Fibroblast of pulmonary artery (primary cell): ENCODE measurements around the gene PTMS.

Source experiments
- DNase-seq: peaks from one replicate; pipeline ENCODE4 v3.0.0-alpha.2; 2010; ENCODE audit warnings: low read depth
- H3K4me3 ChIP-seq: replicated peaks from 2 replicates; pipeline ENCODE4 v1.5.1; 2011; ENCODE audit warnings: low read depth, mild to moderate bottlenecking, control low read depth, low read length, moderate library complexity
- CTCF ChIP-seq: IDR thresholded peaks from 2 replicates; pipeline ENCODE4 v1.5.1; 2011; ENCODE audit warnings: mild to moderate bottlenecking, control low read depth, low read length, inconsistent platforms; ENCODE audit errors: missing control alignments

The PTMS gene

DNA sequence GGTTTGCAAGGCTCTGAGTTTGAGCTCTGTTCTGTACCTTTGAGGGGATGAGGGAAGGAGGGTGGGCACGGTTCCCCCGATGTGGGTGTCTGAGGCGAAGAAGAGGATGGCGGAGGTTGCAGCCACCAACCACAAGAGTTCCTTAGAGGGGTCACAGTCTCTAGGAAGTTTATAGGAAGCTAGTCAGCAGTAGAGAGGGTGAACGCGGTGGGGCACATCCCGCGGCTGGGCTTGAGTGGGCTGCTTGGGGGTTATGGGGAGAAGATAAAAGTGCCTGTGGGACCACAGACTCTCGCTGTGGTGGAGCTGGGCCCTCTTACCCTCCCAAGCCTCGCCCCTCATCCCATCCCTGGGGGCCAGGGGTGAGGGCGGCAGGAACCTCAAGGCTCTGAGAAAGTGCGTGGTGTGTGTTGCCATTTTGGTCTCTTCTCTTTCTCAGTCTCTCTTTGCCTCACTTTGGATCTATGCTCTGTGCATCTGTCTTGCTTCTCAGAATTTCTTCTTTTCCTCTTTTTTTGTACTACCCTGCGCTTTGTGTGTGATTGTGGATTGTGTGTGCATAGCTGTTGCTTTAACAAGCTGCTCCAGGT, 25.9 kb downstream of the PTMS start:
- no peak for TF ChIP-seq CTCF
- DNase-seq, result no peak
- H3K4me3 ChIP-seq, result no peak overlapping the region

DNA sequence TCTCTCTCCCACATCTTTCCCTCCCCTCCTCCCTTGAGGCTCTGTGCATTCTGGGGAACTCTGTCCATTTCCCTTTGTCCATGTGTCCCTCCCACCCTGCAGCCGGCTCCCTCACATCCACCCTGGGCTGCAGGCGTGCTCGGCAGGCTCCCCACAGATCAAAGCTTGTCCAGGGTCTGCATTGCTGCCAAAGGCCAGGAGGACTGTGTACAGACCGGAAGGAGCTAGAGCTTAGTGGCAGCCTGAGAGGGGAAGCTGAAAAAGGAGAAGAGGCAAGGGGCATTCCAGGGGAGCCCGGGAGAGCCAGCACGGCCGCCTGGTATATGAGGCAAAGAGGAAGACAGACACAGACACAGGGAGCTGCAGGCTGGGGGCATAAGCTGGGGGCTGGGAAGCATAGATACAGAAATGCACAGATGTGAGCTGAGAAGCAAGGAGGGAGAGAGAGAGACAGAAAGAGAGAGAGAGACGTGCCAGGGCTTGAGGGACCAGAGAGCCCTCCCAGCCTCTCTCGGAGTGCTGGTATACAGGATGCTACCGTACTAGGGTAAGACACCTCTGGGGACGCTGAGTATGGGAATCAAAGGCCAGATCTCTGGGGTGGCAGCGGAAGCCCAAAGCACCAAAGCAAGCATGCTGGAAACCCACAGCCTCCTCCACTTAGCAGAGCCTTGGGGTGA, 26.5 kb downstream of the PTMS start:
- no peak for TF ChIP-seq CTCF
- no peak overlapping the region for H3K4me3 ChIP-seq
- peak; percentile 13 for DNase-seq

DNA sequence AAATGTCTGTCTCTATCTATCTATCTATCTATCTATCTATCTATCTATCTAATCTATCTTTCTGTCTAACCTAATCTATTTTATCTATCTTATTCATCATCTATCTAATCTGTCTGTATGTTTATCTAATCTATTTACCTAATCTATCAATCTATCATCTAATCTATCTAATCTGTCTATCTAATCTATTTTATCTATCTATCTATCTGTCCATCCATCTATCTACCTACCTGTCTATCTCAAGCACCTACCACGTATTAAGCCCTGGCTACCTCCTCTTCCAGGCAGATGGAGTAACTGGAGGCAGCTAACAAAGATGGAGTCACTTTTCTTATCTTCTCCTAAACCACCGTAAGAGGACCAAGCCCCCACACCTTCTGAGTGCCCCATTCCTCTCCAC, 28.9 kb downstream of the PTMS start:
- H3K4me3 ChIP-seq, result no peak overlapping the region
- DNase-seq, result no peak

GRCh38 chr12:6796576-6796975, 30.4 kb downstream of the PTMS start:
- H3K4me3 ChIP-seq, result no peak overlapping the region
- no peak for DNase-seq

More for the DNA sequence above, 28.9 kb downstream of the PTMS start:
- TF ChIP-seq CTCF, result no peak

GRCh38 chr12:6799147-6799546, 33.0 kb downstream of the PTMS start:
- no peak for TF ChIP-seq CTCF
- DNase-seq, result no peak
- H3K4me3 ChIP-seq, result no peak overlapping the region

More at GRCh38 chr12:6796576-6796975, 30.4 kb downstream of the PTMS start:
- no peak for TF ChIP-seq CTCF

DNA sequence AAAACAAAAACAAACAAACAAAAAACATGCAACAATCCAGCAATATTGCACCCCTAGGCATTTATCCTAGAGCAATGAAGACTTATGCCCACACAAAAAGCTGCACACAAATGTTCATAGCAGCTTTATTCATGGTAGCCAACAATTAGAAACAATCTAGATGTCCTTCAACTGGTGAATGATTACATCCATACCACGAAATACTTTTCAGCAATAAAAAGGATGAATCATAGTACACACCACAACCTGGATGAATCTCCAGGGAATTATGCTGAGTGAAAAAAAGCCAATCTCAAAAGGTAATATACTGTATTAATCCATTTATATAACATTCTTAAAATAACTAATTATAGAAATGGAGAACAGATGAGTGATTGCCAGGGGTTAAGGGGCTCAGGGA, 41.0 kb downstream of the PTMS start:
- DNase-seq, result no peak
- no peak overlapping the region for H3K4me3 ChIP-seq
- no peak for TF ChIP-seq CTCF

GRCh38 chr12:6809056-6809455, 42.9 kb downstream of the PTMS start:
- H3K4me3 ChIP-seq, result no peak overlapping the region
- TF ChIP-seq CTCF, result no peak
- no peak for DNase-seq
